ENCODE results near the gene PDHB.

PDHB gene

DNA sequence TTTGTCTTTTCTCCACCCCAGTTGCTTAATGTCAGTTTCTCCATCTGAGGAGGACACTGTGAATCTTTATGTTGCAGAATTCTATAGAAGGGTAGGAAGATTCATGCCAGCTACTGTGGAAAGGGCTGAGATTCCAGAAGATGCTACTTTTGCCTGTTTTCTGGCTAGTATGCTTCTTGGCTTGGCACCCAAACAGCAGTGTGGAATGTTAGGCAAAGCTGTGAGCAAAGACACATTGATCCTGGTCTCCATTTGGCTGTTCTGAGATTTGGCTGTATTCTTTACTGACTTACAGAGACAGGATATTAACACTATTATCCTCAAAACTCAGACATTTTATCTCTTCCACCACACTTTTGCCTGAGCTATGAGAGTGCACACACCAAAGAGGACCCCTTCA, 39.3 kb downstream of the PDHB start:
- DNase-seq = no peak

DNA sequence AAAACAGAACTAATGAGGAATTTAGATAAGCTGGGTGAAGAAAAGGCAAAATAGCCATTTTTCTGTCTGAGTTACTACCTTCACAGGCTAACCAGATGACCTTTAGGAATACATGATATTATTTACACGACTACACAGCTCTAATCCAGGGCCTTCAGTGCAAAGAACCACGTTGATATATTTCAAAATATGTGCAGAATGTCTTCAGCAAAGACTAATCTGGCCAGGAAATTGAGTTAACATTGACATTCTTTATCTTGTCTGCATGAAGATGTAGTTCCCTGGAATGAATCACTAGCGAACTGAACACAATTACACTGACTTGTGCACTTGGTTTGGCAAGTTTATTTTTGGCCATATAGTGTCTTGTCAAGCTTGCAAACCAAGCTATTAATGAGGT, 41.5 kb downstream of the PDHB start:
- DNase-seq = no peak

DNA sequence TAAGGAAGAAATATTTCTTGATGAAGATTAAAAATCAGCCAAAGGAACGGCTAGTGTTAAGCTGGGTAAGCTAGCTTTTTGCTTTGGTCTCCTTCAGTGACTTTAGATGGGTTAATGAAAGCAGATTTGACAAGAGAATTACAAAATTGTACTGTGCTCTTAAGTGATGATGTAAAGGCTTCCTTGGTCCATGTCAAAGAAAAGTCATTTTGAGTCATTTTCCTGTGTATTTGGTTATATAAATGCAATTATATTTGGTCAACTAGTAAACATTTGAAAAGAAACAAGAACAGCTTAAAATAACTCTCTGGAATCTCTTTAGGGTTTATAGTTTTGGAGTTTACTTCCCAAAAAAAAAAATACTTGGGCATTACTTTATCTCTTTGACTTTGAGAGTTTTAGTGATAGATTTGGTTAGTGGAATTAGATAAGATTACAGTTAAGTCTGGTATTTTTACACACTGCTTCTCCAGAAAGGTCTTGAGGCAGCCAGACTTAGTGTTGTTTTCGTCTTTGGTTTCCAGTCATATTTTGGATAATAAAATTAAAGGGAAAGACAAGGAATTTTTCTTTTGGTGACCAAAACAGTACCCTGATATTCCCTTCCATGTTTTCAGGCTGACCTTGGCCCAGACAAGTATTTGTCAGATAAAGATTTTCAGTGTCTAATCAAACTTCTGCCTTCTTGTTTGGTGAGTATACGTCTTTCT, 42.3 kb downstream of the PDHB start:
- no peak for DNase-seq

DNA sequence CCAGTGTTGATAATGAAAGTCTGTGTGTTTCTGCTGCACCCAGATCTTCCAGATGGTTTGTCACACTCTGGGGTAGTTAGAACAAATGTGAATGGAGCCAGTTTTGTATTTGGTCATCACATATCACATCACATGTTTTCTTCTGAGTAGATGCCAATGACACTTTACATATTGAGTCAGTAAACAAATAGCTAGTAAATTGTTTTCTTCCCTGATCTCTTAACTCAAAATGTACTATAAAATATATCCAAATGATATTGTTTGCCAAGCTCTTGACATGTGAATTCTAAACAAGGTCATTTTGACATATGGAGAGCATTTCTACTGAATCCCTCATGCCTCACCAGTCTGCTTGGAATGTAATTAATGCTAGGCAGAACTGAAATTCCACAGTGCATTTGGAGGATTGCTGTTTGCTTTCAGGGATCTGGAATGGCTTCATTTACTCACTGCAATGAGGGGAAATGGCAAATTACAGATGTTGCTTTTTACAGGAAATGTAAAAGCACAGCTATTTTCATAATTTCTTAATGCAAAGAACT, 45.0 kb downstream of the PDHB start:
- DNase-seq = no peak

DNA sequence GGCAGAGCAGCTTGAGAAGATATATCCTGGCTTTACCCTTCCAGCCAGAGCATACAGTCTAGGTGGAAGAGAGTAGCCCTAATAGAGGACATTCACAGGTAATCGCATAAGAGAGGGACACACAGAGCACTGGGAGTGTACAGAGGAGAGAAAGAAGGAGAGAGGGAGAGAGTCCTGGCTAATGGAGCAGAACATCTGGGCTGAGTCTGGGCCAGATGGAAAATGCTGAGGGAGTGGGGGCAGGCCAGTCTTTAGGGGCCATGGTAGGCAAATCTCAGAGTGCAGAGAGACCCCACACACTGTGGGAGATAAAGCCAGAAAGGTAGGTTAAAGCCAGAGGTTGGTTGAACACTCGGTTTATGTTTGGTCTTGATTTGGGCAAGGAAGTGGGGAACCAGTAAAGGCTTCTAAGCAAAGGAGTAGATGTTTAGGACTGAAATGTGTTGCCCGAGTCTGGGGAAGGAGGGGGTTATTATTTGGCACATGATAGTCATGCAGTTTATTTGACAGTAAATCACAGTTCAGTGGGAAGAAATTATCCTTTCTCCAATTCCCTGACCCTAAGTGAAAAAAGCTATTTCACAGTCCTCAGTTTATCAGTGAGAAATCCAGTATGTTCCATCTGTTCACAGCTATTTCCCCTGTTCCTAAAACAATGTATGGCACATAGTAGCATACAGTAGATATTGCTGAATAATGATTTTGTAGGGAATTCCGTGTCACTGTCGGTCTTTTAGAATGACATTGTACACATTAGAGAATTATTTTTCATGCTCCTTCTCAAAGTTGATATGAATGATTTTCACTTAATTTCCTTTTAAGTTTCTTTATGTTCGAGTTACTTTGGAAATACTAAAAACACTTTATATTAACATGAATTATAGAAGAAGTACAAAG, 45.7 kb downstream of the PDHB start:
- DNase-seq = no peak

DNA sequence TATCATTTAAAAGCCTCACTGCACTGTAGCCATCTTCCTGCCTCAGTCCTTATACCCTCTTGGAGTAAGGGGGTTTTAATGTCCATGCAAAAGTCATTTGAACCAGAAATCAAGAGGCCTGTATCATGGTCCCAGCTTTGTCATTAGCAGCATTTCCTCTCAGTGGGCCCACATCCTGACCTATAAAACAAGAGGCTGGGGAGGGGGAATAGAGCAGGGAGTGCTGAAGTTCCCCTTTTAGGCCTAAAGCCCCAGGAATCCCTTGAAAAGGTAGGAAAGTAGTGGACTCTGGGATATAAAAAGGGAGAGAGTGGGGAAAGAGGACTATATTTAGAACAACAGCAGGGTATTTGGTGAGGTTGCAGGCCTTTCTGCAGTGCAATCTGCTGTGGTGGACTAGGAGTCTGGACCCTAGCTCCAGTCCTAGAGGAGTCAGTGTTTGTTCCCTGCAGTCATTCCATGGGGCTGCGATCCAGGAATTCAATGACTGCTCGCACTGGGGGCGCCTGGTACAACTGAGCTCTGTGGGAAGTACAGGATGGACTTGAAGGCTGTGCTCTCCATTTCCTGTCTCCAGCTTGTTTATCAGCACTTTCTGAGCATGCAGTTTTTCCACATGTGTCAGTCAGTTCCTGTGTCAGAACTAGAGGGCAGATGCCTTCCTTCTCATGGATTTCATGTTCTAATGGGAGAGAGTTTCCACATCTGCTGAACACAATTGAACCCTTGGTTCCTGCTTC, 46.8 kb downstream of the PDHB start:
- no peak for DNase-seq

DNA sequence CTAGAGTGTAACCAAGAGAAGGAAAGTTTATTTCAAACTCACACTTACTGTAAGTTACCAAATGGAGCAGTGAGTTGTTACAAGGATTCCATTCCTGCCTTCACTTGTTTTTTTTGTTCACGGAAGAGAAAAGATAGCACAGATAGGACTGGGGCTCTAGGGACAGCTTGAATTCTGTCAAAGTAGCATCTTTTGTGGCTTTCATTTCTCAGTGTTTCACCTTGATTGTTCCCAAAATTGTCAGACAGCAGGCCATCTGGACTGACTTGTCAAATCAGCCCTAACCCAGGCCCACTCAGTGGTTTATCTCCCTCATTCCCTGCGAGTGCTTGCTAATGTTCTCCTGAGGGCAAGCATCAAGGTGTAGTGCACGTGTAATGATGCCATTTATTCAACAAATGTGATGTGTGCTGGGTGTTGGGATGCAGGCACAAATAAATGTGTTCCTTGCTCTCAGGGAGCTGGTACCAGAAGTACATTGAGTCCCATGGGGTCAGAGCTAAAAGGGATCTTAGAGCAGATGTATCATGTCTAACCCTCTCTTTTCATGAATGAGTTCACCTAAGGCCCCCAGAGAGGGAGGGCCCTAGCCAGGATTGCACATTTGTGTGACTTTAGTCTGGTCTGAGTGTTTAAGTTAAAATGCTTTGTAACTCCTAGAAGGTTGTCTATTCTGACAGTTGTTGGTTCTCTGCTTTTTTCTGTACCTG, 49.1 kb downstream of the PDHB start:
- DNase-seq = no peak

DNA sequence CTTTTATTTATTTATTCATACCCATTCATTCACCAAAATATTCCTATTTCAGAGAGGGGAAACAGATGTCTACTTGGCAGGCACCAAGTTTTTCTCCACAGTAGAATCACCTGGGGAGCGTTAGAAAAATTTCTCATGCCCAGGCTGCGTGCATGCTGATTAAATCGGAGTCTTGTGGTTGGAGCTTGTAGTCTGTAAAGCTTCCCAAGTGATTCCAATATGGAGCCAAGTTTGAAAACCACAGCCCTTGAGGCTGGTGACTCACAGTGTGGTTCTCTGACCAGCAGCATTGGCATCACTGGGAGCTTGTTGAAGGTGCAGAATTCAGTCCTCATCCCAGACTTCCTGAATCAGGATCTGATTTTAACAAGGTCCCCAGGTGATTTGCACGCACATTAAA, 49.7 kb downstream of the PDHB start:
- no peak for DNase-seq

DNA sequence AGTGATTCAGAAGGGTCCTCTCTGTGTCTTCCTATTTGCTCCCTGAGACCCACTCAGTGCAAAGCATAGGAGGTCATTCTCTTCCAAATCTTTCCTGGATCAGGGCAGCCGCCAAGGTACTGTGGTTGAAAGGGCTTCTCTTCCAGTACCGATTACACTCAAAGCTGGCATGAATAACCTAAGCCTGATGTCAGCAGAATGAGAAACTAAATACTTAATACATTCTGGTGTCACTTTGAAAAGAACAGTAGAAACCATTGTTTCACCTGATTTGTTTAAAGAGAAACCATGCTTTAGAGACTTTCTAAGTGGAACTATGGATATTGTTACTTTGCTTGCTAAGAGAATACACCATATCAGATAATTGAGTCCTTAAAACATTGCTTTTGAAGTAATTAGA, 50.2 kb downstream of the PDHB start:
- no peak for DNase-seq

DNA sequence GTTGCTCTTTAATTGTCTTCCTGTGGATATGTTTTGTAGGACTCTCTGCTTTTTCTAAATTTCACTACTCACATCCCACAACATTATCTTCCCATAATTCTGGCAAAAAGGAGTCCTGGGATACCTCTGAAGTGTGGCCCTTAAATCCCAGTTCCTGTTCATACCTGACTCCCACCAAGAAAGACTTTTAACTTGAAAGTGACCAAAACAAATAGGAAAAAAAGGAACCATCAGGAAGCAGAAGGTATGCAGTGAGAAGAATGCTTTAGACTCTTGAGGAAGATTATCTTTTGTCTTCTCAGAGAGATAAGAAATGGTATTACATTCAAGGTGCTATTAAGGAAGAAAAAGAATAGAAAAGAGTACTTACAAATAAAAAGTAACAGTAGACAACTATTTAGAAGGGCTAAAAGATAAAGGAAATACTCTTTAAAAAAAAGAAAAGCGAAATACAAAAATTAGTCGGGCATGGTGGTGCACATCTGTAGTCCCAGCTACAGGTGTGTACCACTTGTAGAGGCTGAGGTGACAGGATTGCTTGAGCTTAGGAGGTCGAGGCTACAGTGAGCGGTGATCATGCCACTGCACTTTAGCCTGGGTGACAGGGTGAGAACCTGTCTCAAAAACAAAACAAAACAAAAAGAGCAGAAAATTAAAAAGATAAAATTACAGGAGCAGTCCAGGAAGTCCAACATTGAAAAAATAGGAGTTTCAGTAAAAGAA, 54.1 kb downstream of the PDHB start:
- DNase-seq = no peak

DNA sequence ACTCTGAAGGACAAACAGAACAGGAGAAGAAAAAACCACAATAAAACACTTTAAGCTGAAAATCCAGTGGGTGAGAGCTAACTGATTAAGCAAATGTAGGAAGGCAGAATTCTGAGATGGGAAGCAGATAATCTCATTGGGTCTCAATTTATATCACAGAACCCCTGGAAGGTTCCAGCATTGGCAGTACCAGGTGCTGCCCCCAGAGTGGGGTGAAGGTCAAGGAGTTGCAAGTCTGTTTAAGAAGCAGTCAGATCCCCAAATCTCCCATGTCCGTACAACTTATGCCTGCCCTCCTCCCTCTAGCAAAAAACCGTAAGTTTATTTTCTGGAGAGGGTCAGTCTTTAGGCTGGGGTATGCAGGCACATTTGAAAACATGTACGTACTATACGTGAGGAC, 55.9 kb downstream of the PDHB start:
- no peak for DNase-seq

Measured in activated T-cell treated with anti-CD3 and anti-CD28 coated beads for 4 hours (primary cell).